ENCODE measurements around the gene PRICKLE2. TPM values are rescaled to one million over a fixed set of nuclear protein-coding genes. Genes with fewer than 3 reads are reported as not detected.

Gene PRICKLE2
- total RNA-seq (2014; rRNA removed; shearing (Covaris generic)), result 7.6 and 9.5 TPM in 2 replicates
- polyA plus RNA-seq (2015; cell fraction: cytosol; rRNA removed), result 2.3 and 3.5 TPM in 2 replicates
- polyA plus RNA-seq (2015; cell fraction: nucleus; rRNA removed), result 6.9 and 7.9 TPM in 2 replicates

GRCh38 chr3:64224826-64225610 is at the start of gene PRICKLE2:
TSS of gene PRICKLE2 (minus strand) at chr3:64225466. CDS start at chr3:64198927, 26,539 bp downstream.
- peak; percentile 95 for DNase-seq (ENCODE audit: low read depth)

- no peak for DNase-seq (ENCODE audit: low read depth)
These were observed 47.6 kb upstream of the PRICKLE2 start for GRCh38 chr3:64272842-64273241.

GRCh38 chr3:64272271-64272670 is 47.0 kb upstream of the PRICKLE2 start:
- DNase-seq (ENCODE audit: low read depth), result no peak

GRCh38 chr3:64271631-64272030 is 46.4 kb upstream of the PRICKLE2 start:
- no peak for DNase-seq (ENCODE audit: low read depth)

GRCh38 chr3:64270866-64271260 is 45.6 kb upstream of the PRICKLE2 start:
- DNase-seq (ENCODE audit: low read depth), result no peak

- DNase-seq (ENCODE audit: low read depth), result no peak
These were observed 45.0 kb upstream of the PRICKLE2 start for GRCh38 chr3:64270142-64270865.

- DNase-seq (ENCODE audit: low read depth), result no peak
These were observed 43.7 kb upstream of the PRICKLE2 start for GRCh38 chr3:64268926-64269325.

- DNase-seq (ENCODE audit: low read depth), result peak; percentile 36
These were observed 42.7 kb upstream of the PRICKLE2 start for GRCh38 chr3:64267721-64268604.

- DNase-seq (ENCODE audit: low read depth), result no peak
These were observed 41.7 kb upstream of the PRICKLE2 start for GRCh38 chr3:64266983-64267382.

- peak; percentile 98 for DNase-seq (ENCODE audit: low read depth)
These were observed 41.0 kb upstream of the PRICKLE2 start for GRCh38 chr3:64266065-64266931.

GRCh38 chr3:64265646-64266045 is 40.4 kb upstream of the PRICKLE2 start:
- no peak for DNase-seq (ENCODE audit: low read depth)

- no peak for DNase-seq (ENCODE audit: low read depth)
These were observed 39.3 kb upstream of the PRICKLE2 start for GRCh38 chr3:64264501-64265109.

- peak; percentile 21 for DNase-seq (ENCODE audit: low read depth)
These were observed 37.4 kb upstream of the PRICKLE2 start for GRCh38 chr3:64262574-64263114.

GRCh38 chr3:64260431-64260830 is 35.2 kb upstream of the PRICKLE2 start:
- DNase-seq (ENCODE audit: low read depth), result no peak

- DNase-seq (ENCODE audit: low read depth), result peak; percentile 28
These were observed 34.4 kb upstream of the PRICKLE2 start for GRCh38 chr3:64259636-64260035.

GRCh38 chr3:64257100-64257755 is 32.0 kb upstream of the PRICKLE2 start:
- no peak for DNase-seq (ENCODE audit: low read depth)

- no peak for DNase-seq (ENCODE audit: low read depth)
These were observed 30.6 kb upstream of the PRICKLE2 start for GRCh38 chr3:64255741-64256340.

GRCh38 chr3:64254443-64254842 is 29.2 kb upstream of the PRICKLE2 start:
- DNase-seq (ENCODE audit: low read depth), result no peak

GRCh38 chr3:64253689-64254088 is 28.4 kb upstream of the PRICKLE2 start:
- DNase-seq (ENCODE audit: low read depth), result no peak
